ENCODE data around the gene INCA1.

The INCA1 gene

DNA sequence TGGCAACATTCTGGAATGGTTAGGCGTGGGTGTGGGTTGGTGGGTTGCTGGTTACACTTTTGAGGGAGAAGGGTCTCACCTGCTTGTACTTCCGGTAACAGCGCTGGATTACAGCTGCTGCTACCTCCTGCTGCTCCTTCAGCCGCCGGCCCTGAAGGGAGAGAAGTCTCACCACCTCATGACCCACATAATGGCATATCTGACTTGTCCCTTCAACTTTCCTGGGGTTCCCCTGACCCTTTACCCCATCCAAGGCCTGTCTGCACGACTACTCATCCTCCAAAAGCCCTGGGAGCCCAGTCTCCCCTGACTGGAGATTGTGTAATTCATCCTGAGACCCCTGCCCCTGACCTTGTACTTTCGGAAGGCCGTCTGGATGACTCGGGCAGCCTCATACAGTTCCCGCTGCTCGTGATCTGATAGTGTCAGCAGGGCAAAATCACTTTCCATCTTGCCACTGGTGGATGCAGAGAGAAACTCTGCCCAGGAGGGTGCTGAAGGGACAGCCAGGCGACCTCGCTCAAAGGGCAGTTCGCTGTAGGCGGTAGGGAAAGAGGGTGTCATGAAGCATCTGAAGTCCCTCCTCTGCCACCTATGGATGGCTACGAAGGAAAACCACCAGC, 27.7 kb downstream of the INCA1 start:
- peaks cover 3% of the 10 kb centered on the region for H3K27me3 ChIP-seq (ENCODE audit: insufficient read depth, insufficient read length)
- H3K4me3 ChIP-seq (ENCODE audit: insufficient read length, low read depth), result peak overlapping the region; percentile 91
- H3K9me3 ChIP-seq (ENCODE audit: insufficient read depth, low read length), result no peaks in the 10 kb centered on the region
- H3K4me1 ChIP-seq (ENCODE audit: insufficient read depth, insufficient read length), result peaks cover 9% of the 10 kb centered on the region
- peak overlapping the region; percentile 95 for H3K9ac ChIP-seq (ENCODE audit: insufficient read length, low read depth)
- H3K36me3 ChIP-seq (ENCODE audit: insufficient read depth, insufficient read length, low read length), result peaks cover 49% of the 10 kb centered on the region
- DNase-seq (ENCODE audit: low read depth, low spot score), result no peak
- TF ChIP-seq SUZ12 (IDR thresholded peaks at IDR 0.05; ENCODE audit: extremely low read depth, insufficient read depth, insufficient read length), result no peak

GRCh38 chr17:4969047-4969550, 28.2 kb downstream of the INCA1 start:
- no peak for TF ChIP-seq YY1 (IDR thresholded peaks at IDR 0.05; ENCODE audit: insufficient read depth, insufficient read length)
- no peak for TF ChIP-seq ZNF274 (IDR thresholded peaks at IDR 0.05; ENCODE audit: low read depth, low read length)
- no peak for TF ChIP-seq SUZ12 (IDR thresholded peaks at IDR 0.05; ENCODE audit: extremely low read depth, insufficient read depth, insufficient read length)
- H3K4me1 ChIP-seq (ENCODE audit: insufficient read depth, insufficient read length), result peaks cover 9% of the 10 kb centered on the region
- peak overlapping the region; percentile 91 for H3K4me3 ChIP-seq (ENCODE audit: insufficient read length, low read depth)
- H3K36me3 ChIP-seq (ENCODE audit: insufficient read depth, insufficient read length, low read length), result peaks cover 44% of the 10 kb centered on the region
- no peak for DNase-seq (ENCODE audit: low read depth, low spot score)
- H3K9ac ChIP-seq (ENCODE audit: insufficient read length, low read depth), result peak overlapping the region; percentile 95
- no peaks in the 10 kb centered on the region for H3K27me3 ChIP-seq (ENCODE audit: insufficient read depth, insufficient read length)
- H3K9me3 ChIP-seq (ENCODE audit: insufficient read depth, low read length), result no peaks in the 10 kb centered on the region

- no peak for DNase-seq (ENCODE audit: low read depth, low spot score)
- no peak for TF ChIP-seq YY1 (IDR thresholded peaks at IDR 0.05; ENCODE audit: insufficient read depth, insufficient read length)
- no peak for TF ChIP-seq ZNF274 (IDR thresholded peaks at IDR 0.05; ENCODE audit: low read depth, low read length)
- no peak for TF ChIP-seq SUZ12 (IDR thresholded peaks at IDR 0.05; ENCODE audit: extremely low read depth, insufficient read depth, insufficient read length)
Measured at GRCh38 chr17:4968486-4969046, 28.8 kb downstream of the INCA1 start.

DNA sequence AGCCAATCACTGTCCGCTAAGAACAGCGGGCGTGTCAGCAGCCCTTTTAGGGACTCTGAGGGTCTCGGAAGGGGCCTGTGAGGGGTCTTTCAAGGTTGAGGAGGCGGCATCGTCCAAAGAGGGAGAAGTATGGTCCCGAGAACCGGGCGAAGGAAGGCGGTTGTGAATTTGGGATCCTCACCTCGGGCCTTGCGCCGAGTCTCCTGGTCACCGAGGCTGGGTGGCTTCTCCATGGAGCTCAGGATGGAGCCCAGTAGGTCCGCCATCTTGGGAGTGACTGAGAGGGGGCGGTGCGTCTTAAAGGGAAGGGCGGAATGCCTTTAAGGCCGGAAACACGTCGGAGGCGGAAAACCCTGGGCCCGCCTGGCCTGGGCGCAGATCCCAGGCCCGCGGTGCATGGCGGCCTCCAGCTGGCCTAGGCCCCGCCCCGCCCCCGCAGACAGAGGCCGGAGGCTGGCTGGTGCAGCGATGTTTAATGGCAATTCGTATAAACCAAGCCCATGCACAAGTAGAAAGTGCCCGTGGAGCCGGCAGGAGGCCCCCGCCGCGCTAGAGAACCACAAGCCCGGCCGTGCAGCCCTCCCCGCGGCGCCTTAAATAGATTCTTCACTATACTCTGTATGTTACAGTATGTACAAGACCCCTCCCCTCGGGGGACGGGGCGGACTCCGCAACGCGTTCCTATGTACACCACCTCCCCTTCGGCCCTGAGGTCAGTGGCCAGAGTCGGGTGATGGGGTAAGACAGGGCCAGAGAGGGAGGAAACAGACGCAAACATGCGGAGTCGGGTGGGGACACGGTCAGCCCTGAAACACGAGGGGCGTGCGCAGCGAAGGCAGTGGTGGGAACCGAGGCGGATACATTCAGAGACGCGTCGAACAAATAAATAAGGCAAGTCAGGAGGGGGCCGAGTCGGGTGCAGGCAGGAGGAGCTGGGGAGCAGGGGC, 29.5 kb downstream of the INCA1 start, which contains the start of gene SPAG7:
SPAG7 (minus strand) TSS at position 279 of the 947 bp plus-strand sequence; CDS start at position 266, 13 bp downstream.
- DNase-seq (ENCODE audit: low read depth, low spot score), result peak; percentile 91
- no peaks in the 10 kb centered on the region for H3K27me3 ChIP-seq (ENCODE audit: insufficient read depth, insufficient read length)
- H3K36me3 ChIP-seq (ENCODE audit: insufficient read depth, insufficient read length, low read length), result peaks cover 39% of the 10 kb centered on the region
- peaks cover 9% of the 10 kb centered on the region for H3K4me1 ChIP-seq (ENCODE audit: insufficient read depth, insufficient read length)
- TF ChIP-seq ZNF274 (IDR thresholded peaks at IDR 0.05; ENCODE audit: low read depth, low read length) (no peak), YY1 (IDR thresholded peaks at IDR 0.05; ENCODE audit: insufficient read depth, insufficient read length) (peak; percentile 82)
- peak within 1 kb of the TSS; percentile 91 for H3K4me3 ChIP-seq (ENCODE audit: insufficient read length, low read depth)
- no peaks in the 10 kb centered on the region for H3K9me3 ChIP-seq (ENCODE audit: insufficient read depth, low read length)
- peak within 1 kb of the TSS; percentile 95 for H3K9ac ChIP-seq (ENCODE audit: insufficient read length, low read depth)

More at GRCh38 chr17:4968486-4969046, 28.8 kb downstream of the INCA1 start:
- H3K4me3 ChIP-seq (ENCODE audit: insufficient read length, low read depth), result peak overlapping the region; percentile 91
- H3K4me1 ChIP-seq (ENCODE audit: insufficient read depth, insufficient read length), result peaks cover 9% of the 10 kb centered on the region
- no peaks in the 10 kb centered on the region for H3K27me3 ChIP-seq (ENCODE audit: insufficient read depth, insufficient read length)
- H3K36me3 ChIP-seq (ENCODE audit: insufficient read depth, insufficient read length, low read length), result peaks cover 43% of the 10 kb centered on the region
- peak overlapping the region; percentile 95 for H3K9ac ChIP-seq (ENCODE audit: insufficient read length, low read depth)
- no peaks in the 10 kb centered on the region for H3K9me3 ChIP-seq (ENCODE audit: insufficient read depth, low read length)

- Histone ChIP-seq H3K9ac (ENCODE audit: insufficient read length, low read depth) (peak overlapping the region; percentile 95), H3K4me3 (ENCODE audit: insufficient read length, low read depth) (peak overlapping the region; percentile 91), H3K36me3 (ENCODE audit: insufficient read depth, insufficient read length, low read length) (peaks cover 33% of the 10 kb centered on the region), H3K27me3 (ENCODE audit: insufficient read depth, insufficient read length) (no peaks in the 10 kb centered on the region), H3K9me3 (ENCODE audit: insufficient read depth, low read length) (no peaks in the 10 kb centered on the region), H3K4me1 (ENCODE audit: insufficient read depth, insufficient read length) (peaks cover 9% of the 10 kb centered on the region)
- DNase-seq (ENCODE audit: low read depth, low spot score), result peak; percentile 95
- TF ChIP-seq YY1 (IDR thresholded peaks at IDR 0.05; ENCODE audit: insufficient read depth, insufficient read length), result no peak
- TF ChIP-seq ZNF274 (IDR thresholded peaks at IDR 0.05; ENCODE audit: low read depth, low read length), result no peak
Measured at GRCh38 chr17:4966844-4967538, 30.3 kb downstream of the INCA1 start.

DNA sequence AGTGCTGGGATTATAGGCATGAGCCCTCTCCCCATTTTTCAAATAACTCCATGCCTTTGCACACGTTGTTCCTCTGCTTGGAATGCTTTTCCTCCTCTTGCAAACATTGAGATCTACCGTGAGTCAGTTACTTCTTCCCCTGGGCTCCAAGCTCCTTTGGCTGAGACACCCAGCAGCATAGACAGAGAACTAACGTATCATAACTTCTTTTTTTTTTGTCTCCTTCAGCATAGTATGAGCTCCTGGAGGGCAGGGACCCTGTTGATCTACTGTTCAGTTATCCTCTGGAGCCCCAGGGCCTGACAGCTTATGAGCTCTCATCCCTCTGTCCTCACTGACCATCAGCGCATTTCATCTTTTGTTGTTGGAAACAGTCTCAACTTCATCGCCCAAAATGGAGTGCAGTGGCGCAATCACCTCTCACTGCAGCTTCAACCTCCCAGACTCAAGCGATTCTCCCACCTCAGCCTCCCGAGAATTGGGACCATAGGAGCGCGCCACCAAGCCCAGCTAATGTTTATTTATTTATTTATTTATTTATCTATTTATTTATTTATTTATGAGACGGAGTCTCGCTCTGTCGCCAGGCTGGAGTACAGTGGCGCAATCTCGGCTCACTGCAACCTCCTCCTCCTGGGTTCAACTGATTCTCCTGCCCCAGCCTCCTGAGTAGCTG, 31.9 kb downstream of the INCA1 start:
- DNase-seq (ENCODE audit: low read depth, low spot score), result no peak
- Histone ChIP-seq H3K9ac (ENCODE audit: insufficient read length, low read depth) (no peak overlapping the region), H3K4me3 (ENCODE audit: insufficient read length, low read depth) (no peak overlapping the region), H3K4me1 (ENCODE audit: insufficient read depth, insufficient read length) (peaks cover 9% of the 10 kb centered on the region), H3K36me3 (ENCODE audit: insufficient read depth, insufficient read length, low read length) (peaks cover 25% of the 10 kb centered on the region), H3K27me3 (ENCODE audit: insufficient read depth, insufficient read length) (no peaks in the 10 kb centered on the region), H3K9me3 (ENCODE audit: insufficient read depth, low read length) (no peaks in the 10 kb centered on the region)
- TF ChIP-seq ZNF274 (IDR thresholded peaks at IDR 0.05; ENCODE audit: low read depth, low read length) (no peak), YY1 (IDR thresholded peaks at IDR 0.05; ENCODE audit: insufficient read depth, insufficient read length) (no peak), SUZ12 (IDR thresholded peaks at IDR 0.05; ENCODE audit: extremely low read depth, insufficient read depth, insufficient read length) (no peak)
